Neuron (in vitro differentiated cells): ENCODE data around the gene SYT12.

ENCODE experiments used
- H2AFZ ChIP-seq: one replicate; pipeline ENCODE4 v1.6.1; 2013; ENCODE audit warnings: low read depth, mild to moderate bottlenecking, inconsistent platforms, low read length, moderate library complexity
- H3K27me3 ChIP-seq: one replicate; pipeline ENCODE4 v1.6.1; 2013; ENCODE audit warnings: low read length; ENCODE audit not compliant: insufficient read depth
- H3K36me3 ChIP-seq: one replicate; pipeline ENCODE4 v1.6.1; 2013; ENCODE audit warnings: low read length; ENCODE audit not compliant: insufficient read depth
- H3K4me1 ChIP-seq: one replicate; pipeline ENCODE4 v1.6.1; 2013; ENCODE audit warnings: low read length; ENCODE audit not compliant: insufficient read depth
- H3K4me3 ChIP-seq: 2 replicates; pipeline ENCODE4 v1.5.1; 2013; ENCODE audit warnings: mild to moderate bottlenecking, low read length, moderate library complexity
- H3K9me3 ChIP-seq: one replicate; pipeline ENCODE4 v1.6.1; 2013; ENCODE audit warnings: low read length

SYT12 gene

DNA sequence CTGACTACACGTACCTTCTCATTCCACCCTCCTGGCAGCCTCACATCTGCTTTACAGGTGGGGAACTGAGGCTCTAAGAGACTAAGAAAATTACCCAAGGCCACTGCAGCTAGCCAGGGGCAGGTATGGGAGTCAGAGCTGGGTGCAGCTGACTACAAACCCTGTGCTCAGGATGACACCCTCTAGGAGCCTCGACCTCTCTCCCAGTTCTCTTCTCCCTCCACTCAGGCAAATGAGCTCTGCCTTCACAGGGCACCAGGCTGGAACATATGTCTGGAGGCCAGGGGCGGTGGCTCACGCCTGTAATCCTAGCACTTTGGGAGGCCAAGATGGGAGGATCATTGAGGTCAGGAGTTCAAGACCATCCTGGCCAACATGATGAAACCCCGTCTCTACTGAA is 4.0 kb downstream of the SYT12 start:
- peaks cover 15% of the 10 kb centered on the region for H3K4me1 ChIP-seq
- no peaks in the 10 kb centered on the region for H3K9me3 ChIP-seq
- H3K4me3 ChIP-seq = no peak overlapping the region
- H3K27me3 ChIP-seq = peaks cover 56% of the 10 kb centered on the region
- H3K36me3 ChIP-seq = no peaks in the 10 kb centered on the region
- H2AFZ ChIP-seq = no peak overlapping the region

DNA sequence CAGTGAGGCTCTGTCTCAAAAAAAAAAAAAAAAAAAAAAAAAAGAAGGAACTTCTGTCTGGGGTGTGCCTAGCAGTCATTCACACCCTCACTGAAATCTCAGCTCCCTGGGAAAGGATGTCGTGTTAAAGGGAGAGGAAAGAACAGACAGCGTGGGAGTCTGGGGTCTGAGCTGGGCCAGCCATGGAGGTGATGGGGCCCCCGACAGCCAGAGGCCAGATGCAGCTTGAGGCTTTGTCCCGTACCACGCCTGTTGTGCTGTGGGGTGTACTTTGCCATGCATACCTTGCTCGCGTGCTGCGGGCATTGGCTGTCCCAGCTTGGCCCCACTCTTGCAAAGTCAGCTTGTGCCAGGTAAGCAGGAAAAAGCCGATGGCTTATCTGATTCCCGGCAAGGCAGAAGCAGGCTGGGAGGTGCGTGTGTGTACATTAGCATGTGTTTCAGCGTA is 4.6 kb downstream of the SYT12 start:
- Histone ChIP-seq H3K27me3 (peaks cover 51% of the 10 kb centered on the region), H3K4me1 (peaks cover 18% of the 10 kb centered on the region), H2AFZ (no peak overlapping the region), H3K36me3 (no peaks in the 10 kb centered on the region), H3K4me3 (no peak overlapping the region), H3K9me3 (no peaks in the 10 kb centered on the region)

DNA sequence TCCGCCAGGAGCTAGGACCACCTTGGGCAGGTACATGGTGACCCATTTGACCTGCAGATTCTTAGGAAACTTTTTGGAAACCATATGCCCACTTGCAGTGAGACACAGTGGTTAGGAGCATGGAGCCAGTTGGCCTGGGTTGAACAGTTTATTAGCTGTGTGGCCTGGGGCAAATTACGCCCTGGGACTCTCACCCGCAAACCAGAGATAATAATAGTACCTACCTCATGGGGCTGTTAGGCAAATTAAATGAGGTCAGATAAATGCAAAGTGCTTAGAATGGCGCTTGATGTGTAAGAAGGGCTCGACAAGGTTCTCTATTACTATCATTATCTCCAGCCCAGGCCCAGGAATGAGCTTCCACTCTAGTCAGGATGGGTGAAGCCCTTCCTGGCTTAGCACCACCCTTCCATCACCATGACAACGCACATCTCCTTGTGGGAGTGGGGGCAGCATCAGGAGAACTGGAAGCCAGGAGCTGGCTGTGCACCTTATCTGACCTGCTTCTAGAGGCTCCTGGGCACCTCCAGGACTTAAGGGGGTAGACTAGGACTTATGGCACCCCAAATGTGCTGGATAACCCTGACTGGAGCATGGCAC is 5.1 kb downstream of the SYT12 start:
- Histone ChIP-seq H3K4me3 (no peak overlapping the region), H3K9me3 (no peaks in the 10 kb centered on the region), H3K27me3 (peaks cover 46% of the 10 kb centered on the region), H3K4me1 (peaks cover 13% of the 10 kb centered on the region), H3K36me3 (no peaks in the 10 kb centered on the region), H2AFZ (no peak overlapping the region)

DNA sequence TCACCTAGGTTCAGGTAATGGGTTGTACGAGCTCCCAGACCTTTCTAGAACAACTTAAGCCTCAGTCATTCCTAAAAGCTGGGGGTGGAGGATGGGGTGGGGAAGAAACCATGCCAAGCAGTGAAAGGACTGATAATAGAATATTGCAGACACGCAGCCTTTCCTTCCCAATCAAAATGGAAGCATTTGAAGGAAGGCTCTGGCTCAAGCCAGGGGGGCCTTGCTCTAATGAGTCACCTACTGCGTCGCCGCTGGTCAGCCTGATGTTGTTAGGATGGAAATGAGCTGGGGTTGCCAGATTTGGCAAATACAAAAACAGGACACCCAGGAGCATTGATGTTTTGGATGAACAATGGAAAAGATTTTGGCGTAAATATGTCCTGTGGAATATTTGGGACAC is 6.2 kb downstream of the SYT12 start:
- Histone ChIP-seq H3K27me3 (peaks cover 37% of the 10 kb centered on the region), H3K4me3 (no peak overlapping the region), H2AFZ (no peak overlapping the region), H3K4me1 (peaks cover 8% of the 10 kb centered on the region), H3K36me3 (no peaks in the 10 kb centered on the region), H3K9me3 (no peaks in the 10 kb centered on the region)

DNA sequence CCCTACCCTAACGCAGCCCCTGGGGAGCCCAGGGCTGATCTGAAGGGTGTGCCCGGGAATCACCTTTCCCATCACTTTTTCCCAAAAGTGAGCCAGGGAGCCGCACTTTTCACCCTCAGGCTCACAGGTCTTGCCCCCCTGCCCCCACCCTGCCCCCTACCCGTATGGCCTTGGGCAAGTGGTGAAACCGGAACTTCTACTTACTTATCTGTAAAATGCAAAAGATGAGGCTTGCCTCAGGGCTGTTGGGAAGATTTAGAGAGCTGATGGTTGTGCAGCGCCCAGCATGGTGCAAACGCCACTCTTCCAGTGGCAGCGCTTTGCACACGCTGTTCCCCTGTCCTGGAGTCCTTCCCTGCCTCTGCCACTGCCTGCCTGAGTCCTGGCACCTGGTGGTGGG is 8.0 kb downstream of the SYT12 start:
- Histone ChIP-seq H3K27me3 (peaks cover 20% of the 10 kb centered on the region), H3K36me3 (no peaks in the 10 kb centered on the region), H2AFZ (no peak overlapping the region), H3K4me1 (peaks cover 8% of the 10 kb centered on the region), H3K4me3 (no peak overlapping the region), H3K9me3 (no peaks in the 10 kb centered on the region)

DNA sequence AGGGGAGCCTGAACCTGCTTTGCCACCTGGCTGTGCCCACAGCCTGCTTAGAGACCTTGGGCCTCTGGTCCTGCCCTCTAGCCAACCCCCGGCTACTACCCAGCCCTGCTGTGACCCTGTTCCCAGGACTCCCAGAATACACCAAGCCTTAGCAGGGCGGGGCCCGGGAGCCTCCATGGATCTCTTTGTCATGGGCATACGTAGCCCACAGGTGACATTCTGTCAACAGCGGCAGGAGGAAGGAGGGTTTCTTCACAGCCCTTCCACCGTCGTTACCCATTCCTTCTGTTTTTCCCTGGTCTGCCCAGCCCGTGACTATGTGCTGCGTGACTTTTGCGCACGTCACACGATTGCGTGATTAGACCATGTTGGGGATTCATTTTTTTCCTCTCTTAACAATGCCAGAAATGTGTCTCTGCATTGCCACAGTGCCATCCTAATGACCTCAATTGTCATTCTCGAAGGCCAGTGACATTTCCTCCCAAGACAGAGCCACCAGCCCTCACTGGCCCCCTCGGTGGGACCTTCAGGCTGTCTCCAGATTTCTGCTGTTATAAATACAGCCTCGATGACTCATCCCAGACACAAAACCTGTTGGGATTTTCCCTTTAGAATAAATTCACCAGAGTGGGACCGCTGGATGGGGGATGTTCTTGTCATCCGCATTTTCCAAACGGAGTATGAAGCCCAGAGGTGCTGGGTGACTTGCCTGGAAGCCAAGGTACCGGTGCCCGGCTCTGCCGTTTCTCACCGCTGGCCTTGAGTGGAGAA is 9.0 kb downstream of the SYT12 start:
- Histone ChIP-seq H3K36me3 (no peaks in the 10 kb centered on the region), H2AFZ (no peak overlapping the region), H3K9me3 (no peaks in the 10 kb centered on the region), H3K27me3 (peaks cover 15% of the 10 kb centered on the region), H3K4me1 (peaks cover 8% of the 10 kb centered on the region), H3K4me3 (no peak overlapping the region)

DNA sequence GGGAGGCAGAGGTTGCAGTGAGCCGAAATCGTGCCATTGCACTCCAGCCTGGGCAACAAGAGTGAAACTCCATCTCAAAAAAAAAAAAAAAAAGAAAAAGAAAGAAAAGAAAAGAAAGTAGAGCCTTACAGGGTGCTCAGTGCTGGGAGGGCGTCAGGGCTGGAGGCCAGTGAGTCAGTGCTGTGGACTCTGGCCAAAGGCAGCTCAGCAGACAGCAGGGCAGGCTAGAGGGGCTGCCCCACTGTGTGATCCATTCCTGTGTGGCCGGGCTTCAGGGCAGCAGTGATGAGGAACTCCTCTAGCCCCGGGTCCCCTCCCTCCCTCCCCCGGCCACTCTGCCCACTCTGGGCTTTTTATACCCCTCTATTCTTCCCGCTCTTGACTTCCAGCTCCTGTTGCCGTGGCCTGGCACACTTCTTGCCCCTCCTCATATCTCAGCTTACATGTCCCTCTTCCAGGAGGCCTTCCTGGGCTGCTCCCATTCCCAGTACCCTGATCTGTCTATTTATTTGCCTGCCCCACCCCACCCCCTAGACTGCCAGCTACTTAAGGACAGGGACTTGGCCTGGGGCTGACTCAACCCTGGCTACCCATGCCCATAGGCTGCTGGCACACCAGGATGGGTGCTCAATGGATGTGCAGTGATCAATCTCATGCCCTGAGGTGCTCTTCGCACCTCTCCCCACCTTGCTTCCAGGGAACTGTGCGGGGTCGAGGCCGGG is 10.1 kb downstream of the SYT12 start:
- Histone ChIP-seq H3K36me3 (no peaks in the 10 kb centered on the region), H3K4me1 (peaks cover 8% of the 10 kb centered on the region), H3K9me3 (no peaks in the 10 kb centered on the region), H2AFZ (no peak overlapping the region), H3K27me3 (peaks cover 14% of the 10 kb centered on the region), H3K4me3 (no peak overlapping the region)

DNA sequence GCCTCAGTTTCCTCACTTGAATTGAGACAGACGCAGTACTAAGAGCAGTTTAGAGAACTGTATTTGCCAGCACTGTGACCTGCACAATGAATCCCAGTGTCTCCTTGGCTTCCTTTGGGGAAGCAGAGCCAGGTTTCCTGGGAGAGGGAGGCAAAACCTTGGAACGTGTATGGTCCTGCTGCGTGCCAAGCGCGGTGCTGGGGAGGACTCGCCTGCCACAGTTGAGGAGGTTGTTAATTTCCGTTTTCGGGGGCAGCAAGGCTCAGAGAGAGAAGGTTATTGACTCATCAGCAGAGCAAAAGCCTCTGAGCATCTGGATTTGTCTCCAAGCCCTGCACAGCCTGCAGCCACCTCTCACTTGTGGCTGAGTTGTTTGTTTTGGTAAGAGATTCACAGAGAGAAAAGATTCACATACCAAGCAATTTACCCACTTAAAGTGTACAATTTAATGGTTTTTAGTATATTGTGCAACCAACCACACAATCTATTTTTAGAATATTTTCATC is 10.8 kb downstream of the SYT12 start:
- no peak overlapping the region for H3K4me3 ChIP-seq
- peaks cover 8% of the 10 kb centered on the region for H3K4me1 ChIP-seq
- no peaks in the 10 kb centered on the region for H3K9me3 ChIP-seq
- no peak overlapping the region for H2AFZ ChIP-seq
- peaks cover 10% of the 10 kb centered on the region for H3K27me3 ChIP-seq
- H3K36me3 ChIP-seq = no peaks in the 10 kb centered on the region

DNA sequence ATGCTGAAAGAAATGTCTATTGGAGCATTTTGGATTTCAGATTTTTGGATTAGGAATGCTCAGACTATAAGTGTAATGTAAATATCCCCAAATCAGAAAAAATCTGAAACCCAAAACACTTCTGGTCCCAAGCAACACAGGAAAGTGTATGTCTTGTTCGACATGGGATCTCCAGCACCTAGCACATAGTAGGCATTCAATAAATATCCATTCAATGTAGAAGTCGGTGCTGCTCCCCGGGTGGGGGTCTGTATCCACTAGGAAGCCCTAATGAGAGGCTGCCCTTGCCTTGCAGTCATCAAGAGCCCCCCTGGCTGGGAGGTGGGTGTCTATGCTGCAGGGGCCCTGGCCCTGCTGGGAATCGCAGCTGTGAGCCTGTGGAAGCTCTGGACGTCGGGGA is 11.4 kb downstream of the SYT12 start:
- H3K4me3 ChIP-seq = no peak overlapping the region
- no peaks in the 10 kb centered on the region for H3K9me3 ChIP-seq
- H2AFZ ChIP-seq = no peak overlapping the region
- H3K27me3 ChIP-seq = peaks cover 10% of the 10 kb centered on the region
- no peaks in the 10 kb centered on the region for H3K36me3 ChIP-seq
- H3K4me1 ChIP-seq = peaks cover 8% of the 10 kb centered on the region

DNA sequence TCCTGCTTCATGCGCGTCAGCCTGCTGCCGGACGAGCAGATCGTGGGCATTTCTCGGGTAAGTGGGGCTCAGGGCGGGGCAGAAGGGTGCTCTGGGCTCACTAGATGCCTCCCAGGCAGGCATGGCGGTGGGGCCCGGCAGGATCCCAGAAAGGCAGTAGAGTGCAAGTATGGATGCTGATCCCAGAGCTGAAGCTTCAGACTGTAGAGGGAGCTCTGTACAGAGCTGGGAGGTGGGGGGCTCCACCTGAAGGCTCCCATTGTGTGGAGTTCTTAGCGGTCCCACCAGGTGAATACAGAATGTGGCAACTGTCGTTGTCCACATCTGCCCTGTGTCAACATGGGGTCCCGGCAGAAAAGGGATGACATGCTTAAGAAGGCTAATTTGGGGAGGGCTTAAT is 17.2 kb downstream of the SYT12 start:
- Histone ChIP-seq H2AFZ (no peak overlapping the region), H3K4me3 (no peak overlapping the region), H3K4me1 (no peaks in the 10 kb centered on the region), H3K27me3 (no peaks in the 10 kb centered on the region), H3K36me3 (no peaks in the 10 kb centered on the region), H3K9me3 (no peaks in the 10 kb centered on the region)

DNA sequence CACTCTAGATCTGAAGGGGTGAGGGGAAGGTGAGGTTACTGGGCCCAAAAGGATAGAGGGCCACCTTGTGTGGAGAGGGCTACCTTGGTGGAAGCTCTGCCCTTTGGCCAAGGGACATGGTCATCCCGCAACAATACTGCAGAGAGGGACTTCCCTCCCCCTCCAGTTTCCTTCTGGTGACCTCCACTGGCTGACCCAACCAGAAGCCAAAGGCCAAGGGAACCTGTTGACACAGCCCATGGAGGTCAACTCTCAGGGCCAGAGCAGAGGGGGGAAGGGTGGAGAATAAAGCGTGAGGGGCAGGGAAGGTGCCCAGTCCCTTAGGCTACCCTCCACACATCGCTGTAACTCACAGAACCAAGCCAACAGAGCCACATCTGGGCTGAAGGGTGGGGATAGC is 18.7 kb downstream of the SYT12 start:
- H3K4me3 ChIP-seq = no peak overlapping the region
- H2AFZ ChIP-seq = no peak overlapping the region
- no peaks in the 10 kb centered on the region for H3K36me3 ChIP-seq
- no peaks in the 10 kb centered on the region for H3K4me1 ChIP-seq
- no peaks in the 10 kb centered on the region for H3K27me3 ChIP-seq
- no peaks in the 10 kb centered on the region for H3K9me3 ChIP-seq

DNA sequence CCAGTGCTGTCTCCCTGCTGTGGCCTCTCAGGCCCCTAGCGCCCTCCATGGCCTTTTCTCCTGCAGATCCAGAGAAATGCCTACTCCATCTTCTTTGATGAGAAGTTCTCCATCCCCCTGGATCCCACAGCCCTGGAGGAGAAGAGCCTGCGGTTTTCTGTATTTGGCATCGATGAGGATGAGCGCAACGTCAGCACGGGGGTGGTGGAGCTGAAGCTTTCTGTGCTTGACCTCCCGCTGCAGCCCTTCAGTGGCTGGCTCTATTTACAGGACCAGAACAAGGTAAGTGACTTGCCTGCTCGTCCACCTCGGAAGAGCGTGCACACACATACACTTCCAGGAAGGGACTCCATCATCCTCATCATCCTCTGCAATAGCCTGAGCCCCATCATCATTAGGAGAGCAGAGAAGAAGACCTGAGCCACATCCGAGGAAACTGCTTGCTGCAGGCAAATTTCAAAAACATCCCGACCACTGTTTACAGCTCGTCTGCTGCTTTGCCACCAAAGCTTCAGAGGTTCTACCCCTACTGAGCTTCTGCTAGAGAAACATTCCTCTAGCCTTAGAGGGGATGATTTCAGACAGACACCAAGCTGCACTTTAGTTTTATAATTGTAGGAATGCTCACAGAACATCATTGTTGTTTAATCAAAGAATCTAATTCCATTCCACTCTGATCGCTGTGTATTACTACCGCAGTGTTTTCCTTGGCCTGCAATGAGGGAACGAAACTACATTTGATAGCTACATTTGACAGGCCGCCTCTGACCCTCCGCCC is 20.8 kb downstream of the SYT12 start:
- Histone ChIP-seq H3K27me3 (no peaks in the 10 kb centered on the region), H3K9me3 (no peaks in the 10 kb centered on the region), H3K4me3 (no peak overlapping the region), H3K4me1 (no peaks in the 10 kb centered on the region), H3K36me3 (no peaks in the 10 kb centered on the region), H2AFZ (no peak overlapping the region)

DNA sequence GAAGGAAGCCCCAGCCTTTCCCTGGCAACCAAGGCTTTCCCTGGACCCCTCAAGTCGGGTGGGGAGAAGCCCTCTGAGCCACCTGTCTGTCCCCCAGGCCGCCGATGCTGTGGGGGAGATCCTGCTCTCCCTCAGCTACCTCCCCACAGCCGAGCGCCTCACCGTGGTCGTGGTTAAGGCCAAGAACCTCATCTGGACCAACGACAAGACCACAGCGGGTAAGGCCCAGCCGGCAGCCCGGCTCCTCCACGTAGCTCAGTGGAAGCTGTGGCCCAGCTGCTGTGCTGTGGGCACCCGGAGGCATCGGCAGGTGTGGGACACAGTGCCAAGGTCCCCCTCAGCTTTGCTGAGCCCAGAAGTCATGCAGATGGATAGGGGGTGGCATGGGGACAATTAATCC is 21.6 kb downstream of the SYT12 start:
- Histone ChIP-seq H3K9me3 (no peaks in the 10 kb centered on the region), H3K4me1 (no peaks in the 10 kb centered on the region), H2AFZ (no peak overlapping the region), H3K36me3 (no peaks in the 10 kb centered on the region), H3K4me3 (no peak overlapping the region), H3K27me3 (no peaks in the 10 kb centered on the region)
